HG03103 (cell line): Measurements from ENCODE around the gene AXIN1.
A peak's percentile ranks its signal among the peaks of the same experiment; 100 is the strongest.
"Not testable (repeated sequence)": the region's sequence is repeated elsewhere in the genome, so short reads cannot be mapped to it uniquely, and the experiment has no call there.

Experiments used
- ATAC-seq: cut with Tn5 transposase; IDR thresholded peaks from one replicate; pipeline ENCODE4 v1.9.1; 2021; ENCODE audit warnings: low read depth; ENCODE audit not compliant: unreplicated experiment

The AXIN1 gene

GRCh38 chr16:370979-371514, 18.5 kb upstream of the AXIN1 start:
- ATAC-seq = no peak

GRCh38 chr16:370443-370842, 17.9 kb upstream of the AXIN1 start, which contains the start of gene MRPL28:
Gene MRPL28, minus strand, starts transcription at chr16:370538. Its CDS starts 320 bp downstream, at chr16:370218.
- ATAC-seq = peak; percentile 75

GRCh38 chr16:369866-370436, 17.4 kb upstream of the AXIN1 start:
- no peak for ATAC-seq

- ATAC-seq = no peak
Measured at GRCh38 chr16:369275-369865, 16.8 kb upstream of the AXIN1 start.

- ATAC-seq = no peak
Measured at GRCh38 chr16:368388-369158, 16.1 kb upstream of the AXIN1 start.

GRCh38 chr16:367333-367903, 14.9 kb upstream of the AXIN1 start:
- no peak for ATAC-seq

- ATAC-seq = no peak
Measured at GRCh38 chr16:366476-366875, 14.0 kb upstream of the AXIN1 start.

- ATAC-seq = no peak
Measured at GRCh38 chr16:364595-365491, 12.3 kb upstream of the AXIN1 start.

- ATAC-seq = no peak
Measured at GRCh38 chr16:363766-364490, 11.4 kb upstream of the AXIN1 start.

GRCh38 chr16:363110-363765, 10.7 kb upstream of the AXIN1 start:
- ATAC-seq = no peak

GRCh38 chr16:362702-362999, 10.1 kb upstream of the AXIN1 start:
- not testable (repeated sequence) for ATAC-seq

GRCh38 chr16:361872-362701, 9.6 kb upstream of the AXIN1 start:
- no peak for ATAC-seq

- no peak for ATAC-seq
Measured at GRCh38 chr16:361341-361871, 8.9 kb upstream of the AXIN1 start.

GRCh38 chr16:360698-361336, 8.3 kb upstream of the AXIN1 start:
- no peak for ATAC-seq

GRCh38 chr16:359871-360697, 7.6 kb upstream of the AXIN1 start:
- ATAC-seq = no peak

GRCh38 chr16:359067-359763, 6.7 kb upstream of the AXIN1 start:
- no peak for ATAC-seq
